Right forelimb (tissue), 1 donor: ENCODE measurements around the gene WNT3.
"Not testable (repeated sequence)": the region's sequence is repeated elsewhere in the genome, so short reads cannot be mapped to it uniquely, and the experiment has no call there.

ENCODE experiments used
- DNase-seq: peaks from one replicate; pipeline ENCODE4 v3.0.0-alpha.2; 2018

WNT3 gene

DNA sequence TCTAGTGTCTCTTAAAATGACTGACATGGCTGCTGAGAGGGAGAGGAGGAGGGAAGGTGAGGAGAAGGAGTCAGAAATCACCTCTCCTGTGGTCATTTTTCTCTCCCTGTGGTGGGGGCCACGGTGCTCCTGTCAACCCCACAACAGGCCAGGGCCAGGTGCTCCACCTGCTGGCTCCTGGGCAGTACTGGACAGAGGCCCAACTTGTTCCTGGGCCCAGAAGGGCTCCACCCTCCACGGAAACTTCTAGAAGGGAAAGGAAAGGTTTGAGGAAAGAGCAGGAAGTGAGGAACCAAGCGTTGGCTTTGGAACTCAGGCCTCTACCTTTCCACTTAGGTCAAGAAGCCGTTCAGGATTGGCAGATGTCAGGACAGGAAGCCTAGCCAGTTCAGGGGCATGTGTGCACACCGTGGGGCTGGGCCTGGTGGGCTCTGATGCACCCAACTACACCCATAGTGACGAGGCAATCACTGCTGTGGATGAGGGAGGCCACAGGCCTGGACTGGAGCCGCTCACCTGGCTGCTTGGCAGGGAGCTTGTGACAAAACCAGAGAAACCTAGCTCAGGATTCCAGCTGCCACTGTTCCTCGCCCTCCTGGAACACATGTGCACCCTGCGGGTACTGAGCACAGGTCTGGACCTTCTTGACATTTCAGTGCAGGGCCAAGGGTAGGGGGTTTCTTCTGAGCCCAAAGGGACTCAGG, 36.1 kb downstream of the WNT3 start:
- DNase-seq: no peak

GRCh38 chr17:46780003-46780373, 38.5 kb downstream of the WNT3 start:
- DNase-seq: no peak

DNA sequence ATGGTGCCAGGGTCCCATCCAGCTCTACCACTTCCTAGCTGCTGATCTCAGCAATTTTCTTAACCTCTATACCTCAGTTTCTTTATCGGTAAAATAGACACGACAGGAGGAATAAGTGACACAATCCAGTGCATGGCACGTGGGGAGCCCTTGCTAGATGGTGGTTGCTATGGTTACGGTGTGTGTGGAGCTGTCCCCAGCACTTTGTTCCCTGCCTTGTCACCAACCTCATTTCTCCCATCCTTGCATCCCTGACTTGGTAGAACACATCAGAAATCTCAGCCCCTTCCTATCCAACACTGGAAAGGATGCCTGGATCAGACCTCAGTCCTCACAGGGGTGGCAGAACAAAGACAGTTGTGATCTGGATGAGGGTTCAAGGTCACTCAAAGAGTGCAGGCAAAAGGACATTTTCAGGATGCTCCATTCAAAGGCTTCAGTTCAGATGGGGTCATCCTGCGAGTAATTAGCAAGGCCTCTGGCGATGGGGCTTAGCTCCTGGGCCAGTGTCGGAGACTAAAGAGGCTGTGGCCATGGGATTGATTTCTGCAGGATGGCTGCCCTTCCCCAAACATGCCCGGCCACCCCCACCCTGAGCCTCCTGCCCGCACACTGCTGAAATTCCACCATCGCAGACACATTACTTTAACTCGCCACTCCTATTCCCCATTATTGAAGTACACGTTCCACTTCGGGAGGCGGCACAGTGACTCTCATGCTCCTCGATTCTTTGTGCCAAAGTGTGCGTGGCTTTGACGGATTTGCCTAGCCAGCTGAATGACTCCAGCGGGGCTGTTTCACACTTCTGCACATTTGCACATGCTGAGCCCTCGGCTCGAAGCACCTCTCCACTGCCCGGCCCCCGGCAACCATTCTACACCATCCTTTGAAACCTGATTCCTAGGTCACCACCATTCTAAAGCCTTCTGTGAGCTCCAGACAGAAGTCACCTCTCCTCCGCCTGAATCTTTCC, 40.3 kb downstream of the WNT3 start:
- no peak for DNase-seq

DNA sequence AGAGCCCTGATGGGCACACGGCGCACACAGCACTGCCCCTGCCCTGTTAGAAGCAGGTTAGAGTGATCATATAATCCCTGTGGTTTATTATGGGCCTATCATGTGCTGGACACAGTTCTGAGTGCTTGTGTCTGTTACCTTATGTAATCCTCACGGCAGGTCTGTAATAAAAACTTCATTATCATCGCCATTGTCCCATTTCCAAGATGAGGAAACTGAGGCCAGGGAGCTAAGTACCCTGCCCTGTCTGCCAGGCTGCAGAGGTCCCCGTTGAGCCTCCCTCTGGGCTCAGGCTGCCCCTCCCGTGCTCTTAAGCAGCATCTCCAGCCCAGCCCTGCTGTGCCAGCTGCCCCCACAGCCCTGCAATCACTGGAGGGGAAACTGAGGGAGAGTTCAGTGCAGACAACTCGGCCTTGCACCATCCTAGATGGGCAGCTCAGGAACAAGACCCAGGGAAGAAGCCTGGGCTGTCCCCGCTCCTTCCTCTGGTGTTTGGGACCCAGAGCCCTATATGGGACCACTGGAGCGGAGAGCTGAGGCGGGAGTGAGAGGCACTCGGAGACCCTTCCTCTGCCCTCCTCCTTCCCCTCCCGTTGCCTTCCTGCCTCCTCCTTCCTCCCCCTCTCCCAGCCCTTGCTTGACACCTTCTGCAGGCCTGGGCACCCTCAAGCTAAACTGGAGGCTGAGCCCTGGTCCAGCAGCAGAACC, 42.0 kb downstream of the WNT3 start:
- no peak for DNase-seq

DNA sequence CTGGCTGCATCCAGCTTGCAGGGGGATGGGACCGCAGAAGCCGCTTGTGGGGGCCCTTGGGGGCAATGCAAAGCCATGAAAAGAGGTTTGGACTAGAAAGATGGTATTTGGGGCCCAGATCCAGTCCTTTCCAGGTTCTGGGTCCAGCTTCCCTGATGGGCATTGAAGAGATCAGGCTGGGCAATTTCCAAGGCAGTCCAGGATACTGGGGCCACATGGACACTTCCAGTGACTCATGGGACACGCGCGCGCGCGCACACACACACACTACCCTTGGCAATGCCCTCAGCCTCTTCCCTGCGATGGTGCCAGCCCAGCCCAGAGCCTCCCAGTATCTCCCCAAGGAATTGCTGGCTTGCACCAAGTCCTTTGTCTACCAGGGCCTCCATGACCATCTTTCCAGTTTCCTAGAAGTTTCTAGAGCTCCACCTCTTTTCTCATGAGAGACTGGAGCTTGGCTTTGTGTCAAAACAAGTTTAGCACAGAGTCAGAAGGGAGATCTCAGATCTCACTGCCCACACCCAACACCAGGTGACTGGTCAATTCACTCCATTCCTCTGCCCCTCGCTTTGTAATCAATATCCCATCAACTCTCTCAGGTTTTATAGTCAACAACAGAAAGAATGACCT, 44.3 kb downstream of the WNT3 start:
- no peak for DNase-seq

GRCh38 chr17:46773676-46774075, 44.8 kb downstream of the WNT3 start:
- no peak for DNase-seq

DNA sequence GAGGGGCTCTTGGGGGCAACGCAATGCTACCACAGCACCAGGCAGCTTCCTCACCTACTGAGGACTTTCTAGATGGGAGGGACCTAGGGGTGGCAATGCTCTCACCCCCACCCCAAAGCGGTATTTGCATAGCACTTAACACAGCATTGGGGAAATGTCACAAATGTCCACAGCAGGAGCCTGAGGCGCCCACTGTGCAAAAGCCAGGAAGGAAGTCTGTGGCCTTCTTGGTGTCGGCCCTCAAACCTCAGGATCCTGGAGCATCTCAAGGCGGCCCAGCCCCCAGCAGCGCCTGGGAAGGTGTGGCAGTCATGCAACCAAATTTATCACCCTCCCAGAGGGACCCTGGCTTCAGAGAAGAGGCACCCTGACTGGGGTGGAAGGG, 45.3 kb downstream of the WNT3 start:
- no peak for DNase-seq

- DNase-seq: no peak
These were observed 45.8 kb downstream of the WNT3 start for GRCh38 chr17:46772475-46773220.

DNA sequence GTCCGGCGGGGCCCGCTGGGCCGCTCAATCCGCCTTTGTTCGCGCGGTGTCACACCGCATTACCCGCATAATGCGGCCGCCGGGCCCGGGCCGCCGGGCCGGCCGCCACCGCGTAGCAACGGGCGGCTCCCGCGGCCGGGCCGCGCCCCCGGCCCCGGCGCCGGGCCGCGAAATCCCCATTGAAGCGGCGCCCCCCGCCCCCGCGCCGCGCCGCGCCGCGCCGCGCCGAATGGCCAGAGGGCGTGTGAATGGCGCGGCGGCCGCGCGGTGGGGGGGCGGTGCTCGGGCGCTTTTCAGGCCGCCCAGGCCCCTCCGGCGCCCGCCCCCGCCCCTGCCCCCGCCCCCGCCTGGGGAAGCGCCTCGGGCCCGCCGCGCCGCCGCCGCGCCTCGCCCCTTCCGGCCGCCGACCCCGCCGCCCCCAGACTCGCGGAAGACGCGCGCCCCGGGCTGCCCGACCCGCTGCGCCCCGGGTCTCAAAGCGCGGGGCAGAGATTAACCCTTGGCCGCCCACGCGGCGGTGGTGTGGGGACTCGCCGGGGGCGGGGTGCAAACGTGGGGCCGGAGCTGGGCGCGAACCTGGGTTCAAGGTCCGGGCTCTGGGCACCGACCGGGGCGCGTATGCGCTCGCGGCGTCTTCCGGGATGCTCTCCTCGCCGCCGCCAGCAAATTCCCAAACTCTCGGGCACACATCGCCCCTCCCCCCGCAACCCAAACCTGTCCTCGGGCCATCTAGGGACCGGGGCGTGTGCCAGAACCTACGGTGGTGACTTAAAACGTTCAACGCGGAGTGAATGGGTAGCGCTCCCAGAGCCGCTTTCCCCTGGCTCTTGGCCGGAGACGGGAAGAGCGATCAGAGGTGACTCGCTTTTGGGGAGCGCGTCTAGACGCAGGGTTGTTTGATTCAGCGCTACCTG, 46.7 kb downstream of the WNT3 start:
- peak; percentile 69 for DNase-seq

- peak; percentile 76 for DNase-seq
These were observed 47.5 kb downstream of the WNT3 start for GRCh38 chr17:46770818-46771560.

GRCh38 chr17:46770439-46770817, 48.1 kb downstream of the WNT3 start:
- no peak for DNase-seq

DNA sequence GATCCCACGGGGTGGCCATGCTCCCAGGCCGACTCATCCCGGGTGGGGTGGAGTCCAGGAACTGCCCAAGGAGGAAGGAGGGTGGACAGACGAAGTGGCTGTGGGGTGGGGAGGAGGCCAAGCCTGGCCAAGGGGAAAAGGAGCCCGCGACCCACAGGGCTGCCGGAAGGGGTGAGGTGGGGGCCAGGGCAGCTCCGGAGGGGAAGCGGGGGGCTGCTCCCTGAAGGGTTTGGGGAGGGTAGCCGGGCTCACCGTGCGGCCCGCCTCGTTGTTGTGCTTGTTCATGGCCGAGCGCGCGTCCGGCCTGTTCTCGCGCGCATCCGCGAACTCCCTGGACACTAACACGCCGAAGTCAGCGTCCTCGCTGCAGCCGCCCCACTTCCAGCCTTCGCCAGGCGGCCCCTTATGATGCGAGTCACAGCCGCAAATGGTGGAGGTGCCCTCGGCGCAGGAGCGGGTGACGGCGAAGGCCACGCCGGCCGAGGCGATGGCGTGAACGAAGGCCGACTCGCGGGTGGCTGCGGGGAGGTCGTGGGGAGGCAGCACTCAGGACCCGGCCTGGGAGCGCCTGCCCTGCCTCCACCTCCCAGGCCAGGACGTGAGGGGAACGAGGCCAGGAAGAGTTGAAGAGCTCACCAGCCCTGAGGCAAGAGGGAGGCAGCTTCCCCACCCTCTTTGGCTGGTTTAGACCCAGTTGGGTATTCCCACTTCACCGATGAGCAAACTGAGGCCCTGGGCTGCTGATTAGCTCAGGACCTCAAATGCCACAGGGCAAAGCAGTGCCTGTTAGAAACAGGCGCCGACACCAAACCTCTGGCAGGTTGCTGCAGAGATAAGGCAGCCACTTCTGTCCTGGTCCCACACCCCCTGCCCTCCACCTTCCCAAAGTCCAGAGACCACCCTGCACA, 48.7 kb downstream of the WNT3 start:
- no peak for DNase-seq

- not testable (repeated sequence) for DNase-seq
These were observed 49.6 kb downstream of the WNT3 start for GRCh38 chr17:46768896-46769295.

DNA sequence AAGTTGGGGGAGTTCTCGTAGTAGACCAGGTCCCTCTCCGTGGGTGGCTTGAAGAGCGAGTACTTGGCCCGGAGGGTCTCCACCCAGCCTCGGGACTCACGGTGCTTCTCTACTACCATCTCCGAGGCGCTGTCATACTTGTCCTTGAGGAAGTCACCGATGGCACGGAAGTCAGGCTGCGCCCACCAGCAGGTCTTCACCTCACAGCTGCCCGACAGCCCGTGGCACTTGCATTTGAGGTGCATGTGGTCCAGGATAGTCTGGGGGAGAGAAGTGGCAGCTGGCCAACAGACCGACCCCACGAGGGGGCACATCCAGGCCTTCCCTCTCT, 50.0 kb downstream of the WNT3 start:
- DNase-seq: no peak

GRCh38 chr17:46766493-46767491, 51.7 kb downstream of the WNT3 start:
- no peak for DNase-seq

DNA sequence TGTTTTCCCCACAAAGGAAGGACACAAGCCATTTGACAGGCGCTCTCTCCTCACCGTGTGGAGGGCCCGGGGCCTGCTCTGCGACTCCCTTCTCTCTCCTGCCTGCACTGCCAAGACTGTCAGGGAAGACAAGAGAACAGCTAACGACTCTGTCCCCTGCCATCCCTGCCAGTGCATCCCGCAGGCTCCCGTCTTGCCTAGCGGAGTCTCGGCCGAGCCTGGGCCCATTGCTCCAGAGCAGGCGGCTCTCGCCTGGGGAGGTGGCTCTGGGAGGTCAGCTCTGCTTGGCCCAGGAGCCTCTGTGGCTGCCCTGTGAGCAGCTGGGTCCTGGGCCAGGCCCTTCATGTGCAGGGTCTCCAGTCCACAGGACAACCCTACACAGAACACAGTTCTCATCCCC, 53.0 kb downstream of the WNT3 start:
- no peak for DNase-seq

- no peak for DNase-seq
These were observed 53.6 kb downstream of the WNT3 start for GRCh38 chr17:46764709-46765401.
